Non-pigmented ciliary epithelial cell (primary cell): ENCODE measurements around the gene ABLIM3.
A peak's percentile ranks its signal among the peaks of the same experiment; 100 is the strongest.

Experiments used
- DNase-seq: peaks from one replicate; pipeline ENCODE4 v3.0.0-alpha.2; 2010; ENCODE audit warnings: low read depth

Gene ABLIM3

GRCh38 chr5:149282027-149282965 lies 141.0 kb downstream of the ABLIM3 start:
- no peak for DNase-seq

- DNase-seq: no peak
Observed at GRCh38 chr5:149282966-149283332, 141.7 kb downstream of the ABLIM3 start.

GRCh38 chr5:149283626-149284480 lies 142.6 kb downstream of the ABLIM3 start:
- no peak for DNase-seq

GRCh38 chr5:149284501-149284900 lies 143.2 kb downstream of the ABLIM3 start:
- DNase-seq: no peak

GRCh38 chr5:149285153-149285552 lies 143.9 kb downstream of the ABLIM3 start:
- DNase-seq: no peak

- no peak for DNase-seq
Observed at GRCh38 chr5:149288436-149288835, 147.1 kb downstream of the ABLIM3 start.

- no peak for DNase-seq
Observed at GRCh38 chr5:149289301-149289700, 148.0 kb downstream of the ABLIM3 start.

- no peak for DNase-seq
Observed at GRCh38 chr5:149294872-149295829, 153.9 kb downstream of the ABLIM3 start.

GRCh38 chr5:149297340-149298025 lies 156.2 kb downstream of the ABLIM3 start:
- no peak for DNase-seq

- no peak for DNase-seq
Observed at GRCh38 chr5:149298163-149298562, 156.9 kb downstream of the ABLIM3 start.

- DNase-seq: no peak
Observed at GRCh38 chr5:149298842-149299404, 157.6 kb downstream of the ABLIM3 start.

- no peak for DNase-seq
Observed at GRCh38 chr5:149299451-149300054, 158.3 kb downstream of the ABLIM3 start.

- no peak for DNase-seq
Observed at GRCh38 chr5:149300441-149300840, 159.1 kb downstream of the ABLIM3 start.

- no peak for DNase-seq
Observed at GRCh38 chr5:149301049-149301743, 159.9 kb downstream of the ABLIM3 start.

GRCh38 chr5:149301744-149302380 lies 160.6 kb downstream of the ABLIM3 start:
- DNase-seq: peak; percentile 36

- no peak for DNase-seq
Observed at GRCh38 chr5:149302641-149303040, 161.3 kb downstream of the ABLIM3 start.

- no peak for DNase-seq
Observed at GRCh38 chr5:149303210-149303609, 161.9 kb downstream of the ABLIM3 start.

- no peak for DNase-seq
Observed at GRCh38 chr5:149304195-149305078, 163.1 kb downstream of the ABLIM3 start.
